Measurements from ENCODE around the gene KCNG2. TPM values are rescaled to one million over a fixed set of nuclear protein-coding genes. Genes with fewer than 3 reads are reported as not detected.

The KCNG2 gene
- total and polyA plus RNA-seq, 10 of the 15 experiments (the other 5 are each of a cell fraction or from before 2014, with no cell fraction given), result 0.20 to 0.23 TPM; not detected in 8

DNA sequence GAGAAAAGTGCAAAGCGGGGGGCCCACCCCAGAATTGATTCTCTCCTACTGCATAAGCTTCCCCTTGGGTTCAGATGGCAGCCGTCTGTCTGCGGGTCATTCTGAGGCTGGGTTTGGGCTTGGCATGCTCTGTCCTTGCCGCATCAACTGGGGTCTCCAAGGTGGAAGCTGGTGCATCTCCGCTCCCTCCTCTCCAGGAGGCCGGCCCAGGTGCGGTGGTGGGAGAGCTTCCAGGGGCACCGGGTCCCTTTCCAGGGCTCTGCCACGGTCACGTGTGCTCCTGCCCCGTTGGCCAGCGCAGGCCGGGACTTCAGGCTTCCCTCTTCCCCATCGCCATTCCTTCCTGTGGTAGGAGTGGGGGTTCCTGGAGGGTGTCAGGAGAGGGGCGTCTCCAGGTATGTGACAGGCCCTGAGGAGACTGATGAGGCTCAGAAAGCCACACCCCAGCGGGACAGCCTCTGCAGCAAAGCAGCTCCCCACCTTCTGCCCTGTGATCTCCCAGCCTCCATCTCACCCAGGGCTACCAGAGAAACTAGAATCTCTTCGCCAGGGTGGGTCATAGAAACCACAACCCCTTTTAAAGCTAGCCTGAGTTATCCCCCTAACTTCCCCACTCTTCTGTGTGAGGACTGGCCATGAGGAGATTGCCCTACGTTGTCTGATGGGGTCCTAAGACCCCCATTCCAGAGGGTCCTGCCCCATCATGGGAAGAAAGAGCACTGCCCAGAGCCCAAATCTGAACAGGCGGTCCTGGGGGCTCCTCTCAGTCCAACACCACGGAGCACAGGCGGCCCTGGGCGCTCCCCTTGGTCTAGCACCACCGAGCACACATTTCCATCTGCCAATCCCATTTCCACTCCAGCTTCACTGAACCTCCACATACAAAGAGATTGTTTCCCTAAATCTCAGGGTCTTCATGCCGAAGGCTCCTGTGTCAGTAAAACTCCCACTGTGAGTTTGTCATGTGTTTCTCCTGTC lies 77.1 kb downstream of the KCNG2 start (continued):
- TF ChIP-seq, protein P1, sequence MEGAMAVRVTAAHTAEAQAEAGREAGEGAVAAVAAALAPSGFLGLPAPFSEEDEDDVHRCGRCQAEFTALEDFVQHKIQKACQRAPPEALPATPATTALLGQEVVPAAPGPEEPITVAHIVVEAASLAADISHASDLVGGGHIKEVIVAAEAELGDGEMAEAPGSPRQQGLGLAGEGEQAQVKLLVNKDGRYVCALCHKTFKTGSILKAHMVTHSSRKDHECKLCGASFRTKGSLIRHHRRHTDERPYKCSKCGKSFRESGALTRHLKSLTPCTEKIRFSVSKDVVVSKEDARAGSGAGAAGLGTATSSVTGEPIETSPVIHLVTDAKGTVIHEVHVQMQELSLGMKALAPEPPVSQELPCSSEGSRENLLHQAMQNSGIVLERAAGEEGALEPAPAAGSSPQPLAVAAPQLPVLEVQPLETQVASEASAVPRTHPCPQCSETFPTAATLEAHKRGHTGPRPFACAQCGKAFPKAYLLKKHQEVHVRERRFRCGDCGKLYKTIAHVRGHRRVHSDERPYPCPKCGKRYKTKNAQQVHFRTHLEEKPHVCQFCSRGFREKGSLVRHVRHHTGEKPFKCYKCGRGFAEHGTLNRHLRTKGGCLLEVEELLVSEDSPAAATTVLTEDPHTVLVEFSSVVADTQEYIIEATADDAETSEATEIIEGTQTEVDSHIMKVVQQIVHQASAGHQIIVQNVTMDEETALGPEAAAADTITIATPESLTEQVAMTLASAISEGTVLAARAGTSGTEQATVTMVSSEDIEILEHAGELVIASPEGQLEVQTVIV (IDR thresholded peaks at IDR 0.05; ENCODE audit: borderline replicate concordance, partially characterized antibody), result no peak

DNA sequence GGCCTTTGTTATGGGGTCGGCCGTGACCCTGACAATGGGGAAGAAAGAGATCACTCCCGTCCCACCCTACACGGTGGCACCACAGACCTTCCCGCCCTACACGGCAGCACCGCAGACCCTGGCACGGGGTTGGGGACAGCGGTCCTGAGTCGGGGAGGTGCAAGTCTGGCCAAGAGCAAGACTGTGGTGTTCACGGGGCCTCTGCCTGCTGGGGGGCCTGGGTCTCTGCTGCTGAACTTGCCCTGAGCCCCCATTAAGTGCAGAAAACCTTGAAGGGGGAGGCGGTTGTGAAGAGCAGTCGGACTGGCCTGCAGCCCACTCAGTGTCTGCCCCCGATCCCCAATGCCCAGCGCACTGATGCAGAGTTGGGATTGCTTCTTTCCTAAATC lies 77.8 kb downstream of the KCNG2 start:
- ChIA-PET SMC1A (ENCODE audit: uncharacterized antibody, unreplicated experiment) (no interaction called here), CTCF (no interaction called here), RAD21 (ENCODE audit: unreplicated experiment) (no interaction called here), POLR2A (no interaction called here)
- H4K20me1 ChIP-seq (ENCODE audit: control insufficient read depth, insufficient read depth), result no peaks in the 10 kb centered on the region
- H3K36me3 ChIP-seq (ENCODE audit: control insufficient read depth in 2 of 2, insufficient read depth in 2 of 2, low read length in 1 of 2), result no peaks in the 10 kb centered on the region
- no TSS peak for BruUV-seq (replicated peaks)
- no peak overlapping the region for H3K4me2 ChIP-seq (ENCODE audit: control insufficient read depth, insufficient read depth)
- TF ChIP-seq WRNIP1 (IDR thresholded peaks at IDR 0.05; ENCODE audit: borderline replicate concordance, low read depth, low read length), result no peak
- no peak for TF ChIP-seq IKZF2 (IDR thresholded peaks at IDR 0.05)
- TF ChIP-seq, protein P2, sequence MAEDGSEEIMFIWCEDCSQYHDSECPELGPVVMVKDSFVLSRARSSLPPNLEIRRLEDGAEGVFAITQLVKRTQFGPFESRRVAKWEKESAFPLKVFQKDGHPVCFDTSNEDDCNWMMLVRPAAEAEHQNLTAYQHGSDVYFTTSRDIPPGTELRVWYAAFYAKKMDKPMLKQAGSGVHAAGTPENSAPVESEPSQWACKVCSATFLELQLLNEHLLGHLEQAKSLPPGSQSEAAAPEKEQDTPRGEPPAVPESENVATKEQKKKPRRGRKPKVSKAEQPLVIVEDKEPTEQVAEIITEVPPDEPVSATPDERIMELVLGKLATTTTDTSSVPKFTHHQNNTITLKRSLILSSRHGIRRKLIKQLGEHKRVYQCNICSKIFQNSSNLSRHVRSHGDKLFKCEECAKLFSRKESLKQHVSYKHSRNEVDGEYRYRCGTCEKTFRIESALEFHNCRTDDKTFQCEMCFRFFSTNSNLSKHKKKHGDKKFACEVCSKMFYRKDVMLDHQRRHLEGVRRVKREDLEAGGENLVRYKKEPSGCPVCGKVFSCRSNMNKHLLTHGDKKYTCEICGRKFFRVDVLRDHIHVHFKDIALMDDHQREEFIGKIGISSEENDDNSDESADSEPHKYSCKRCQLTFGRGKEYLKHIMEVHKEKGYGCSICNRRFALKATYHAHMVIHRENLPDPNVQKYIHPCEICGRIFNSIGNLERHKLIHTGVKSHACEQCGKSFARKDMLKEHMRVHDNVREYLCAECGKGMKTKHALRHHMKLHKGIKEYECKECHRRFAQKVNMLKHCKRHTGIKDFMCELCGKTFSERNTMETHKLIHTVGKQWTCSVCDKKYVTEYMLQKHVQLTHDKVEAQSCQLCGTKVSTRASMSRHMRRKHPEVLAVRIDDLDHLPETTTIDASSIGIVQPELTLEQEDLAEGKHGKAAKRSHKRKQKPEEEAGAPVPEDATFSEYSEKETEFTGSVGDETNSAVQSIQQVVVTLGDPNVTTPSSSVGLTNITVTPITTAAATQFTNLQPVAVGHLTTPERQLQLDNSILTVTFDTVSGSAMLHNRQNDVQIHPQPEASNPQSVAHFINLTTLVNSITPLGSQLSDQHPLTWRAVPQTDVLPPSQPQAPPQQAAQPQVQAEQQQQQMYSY (CRISPR knock-in tag; IDR thresholded peaks at IDR 0.05), result no peak
- TF ChIP-seq ZNF384 (IDR thresholded peaks at IDR 0.05; ENCODE audit: borderline replicate concordance, low read depth, low read length), result no peak
- no peak for TF ChIP-seq SRF (IDR thresholded peaks at IDR 0.05; ENCODE audit: low read depth in 2 of 2, low read length in 2 of 2)
- TF ChIP-seq CEBPB (IDR thresholded peaks at IDR 0.05; ENCODE audit: borderline replicate concordance in 1 of 2, low read depth in 2 of 2, low read length in 2 of 2), result no peak
- no peak for TF ChIP-seq MYB (IDR thresholded peaks at IDR 0.05; ENCODE audit: borderline replicate concordance, low read depth, low read length)
- TF ChIP-seq, protein P3, sequence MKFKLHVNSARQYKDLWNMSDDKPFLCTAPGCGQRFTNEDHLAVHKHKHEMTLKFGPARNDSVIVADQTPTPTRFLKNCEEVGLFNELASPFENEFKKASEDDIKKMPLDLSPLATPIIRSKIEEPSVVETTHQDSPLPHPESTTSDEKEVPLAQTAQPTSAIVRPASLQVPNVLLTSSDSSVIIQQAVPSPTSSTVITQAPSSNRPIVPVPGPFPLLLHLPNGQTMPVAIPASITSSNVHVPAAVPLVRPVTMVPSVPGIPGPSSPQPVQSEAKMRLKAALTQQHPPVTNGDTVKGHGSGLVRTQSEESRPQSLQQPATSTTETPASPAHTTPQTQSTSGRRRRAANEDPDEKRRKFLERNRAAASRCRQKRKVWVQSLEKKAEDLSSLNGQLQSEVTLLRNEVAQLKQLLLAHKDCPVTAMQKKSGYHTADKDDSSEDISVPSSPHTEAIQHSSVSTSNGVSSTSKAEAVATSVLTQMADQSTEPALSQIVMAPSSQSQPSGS (IDR thresholded peaks at IDR 0.05; ENCODE audit: low read length), result no peak
- no peak for TF ChIP-seq HCFC1 (IDR thresholded peaks at IDR 0.05; ENCODE audit: low read length)
- intact Hi-C loops (cut with micrococcal nuclease; ENCODE audit: unreplicated experiment), result no loop called here
- no peak overlapping the region for H3K9ac ChIP-seq (ENCODE audit: control insufficient read depth, insufficient read depth, low read length)
- FAIRE-seq, result no peak
- H2AFZ ChIP-seq (ENCODE audit: control insufficient read depth, low read depth, low read length), result no peak overlapping the region
- no peaks in the 10 kb centered on the region for H3K79me2 ChIP-seq (ENCODE audit: control insufficient read depth, insufficient read depth, low read length)
- WGBS (ENCODE audit: insufficient coverage, insufficient replicate concordance, low lambda C conversion rate, missing lambda C conversion rate), result 58% methylated on average over 15 of the region's 15 CpGs
- in situ Hi-C loops (cut with MboI), result no loop called here
- no peak for ATAC-seq
- H3K27me3 ChIP-seq (replicated peaks in 1 of 2; ENCODE audit: control insufficient read depth in 2 of 2, insufficient read depth in 2 of 2, low read length in 1 of 2), result no peaks in the 10 kb centered on the region
- no peak overlapping the region for H3K27ac ChIP-seq (ENCODE audit: control insufficient read depth, insufficient read depth)
- no peak overlapping the region for H3K4me3 ChIP-seq
- H3K9me3 ChIP-seq (replicated peaks; ENCODE audit: control insufficient read depth, insufficient read depth, low read length), result no peaks in the 10 kb centered on the region; the same call in 2 of the 3 replicates
- H3K4me1 ChIP-seq (ENCODE audit: control insufficient read depth, insufficient read depth, low read length), result no peaks in the 10 kb centered on the region
- DNase-seq (ENCODE audit: low read depth, low spot score), result no peak

All from GM12878 (cell line).